HG02588 (cell line): Measurements from ENCODE around the gene TUBA3D.
"Not testable (repeated sequence)": the region's sequence is repeated elsewhere in the genome, so short reads cannot be mapped to it uniquely, and the experiment has no call there.

Source experiments
- ATAC-seq: cut with Tn5 transposase; IDR thresholded peaks from one replicate; pipeline ENCODE4 v1.9.1; 2021; ENCODE audit warnings: mild to moderate bottlenecking, moderate library complexity; ENCODE audit not compliant: unreplicated experiment

The TUBA3D gene

GRCh38 chr2:131475831-131476230 is at the start of gene TUBA3D:
Gene TUBA3D, plus strand, starts transcription at chr2:131476119. Its CDS starts 81 bp downstream, at chr2:131476200.
- ATAC-seq = no peak

GRCh38 chr2:131426727-131427126 is 49.2 kb upstream of the TUBA3D start:
- no peak for ATAC-seq

DNA sequence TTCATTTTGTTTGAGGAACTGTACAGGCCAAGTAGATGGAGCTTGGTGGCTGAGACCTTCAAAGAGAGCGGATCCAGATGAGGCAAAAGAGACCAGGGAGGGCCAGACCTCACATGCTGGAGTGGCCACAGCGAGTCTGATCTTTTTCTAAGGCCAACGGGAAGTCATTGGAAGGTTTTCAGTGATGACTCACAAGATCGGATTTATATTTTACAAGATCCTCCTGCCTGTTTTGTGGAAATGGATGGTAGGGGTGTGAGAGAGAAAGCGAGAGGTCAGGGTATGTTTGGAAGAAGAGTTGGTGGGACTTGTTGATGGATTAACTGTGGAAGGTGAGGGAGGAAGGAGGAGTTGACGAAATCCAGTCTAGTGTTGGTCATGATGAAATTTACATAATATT is 44.6 kb upstream of the TUBA3D start:
- ATAC-seq = no peak

GRCh38 chr2:131440742-131441468 is 35.0 kb upstream of the TUBA3D start:
- not testable (repeated sequence) for ATAC-seq

GRCh38 chr2:131444736-131445514 is 31.0 kb upstream of the TUBA3D start:
- not testable (repeated sequence) for ATAC-seq

GRCh38 chr2:131445515-131445797 is 30.5 kb upstream of the TUBA3D start:
- not testable (repeated sequence) for ATAC-seq

DNA sequence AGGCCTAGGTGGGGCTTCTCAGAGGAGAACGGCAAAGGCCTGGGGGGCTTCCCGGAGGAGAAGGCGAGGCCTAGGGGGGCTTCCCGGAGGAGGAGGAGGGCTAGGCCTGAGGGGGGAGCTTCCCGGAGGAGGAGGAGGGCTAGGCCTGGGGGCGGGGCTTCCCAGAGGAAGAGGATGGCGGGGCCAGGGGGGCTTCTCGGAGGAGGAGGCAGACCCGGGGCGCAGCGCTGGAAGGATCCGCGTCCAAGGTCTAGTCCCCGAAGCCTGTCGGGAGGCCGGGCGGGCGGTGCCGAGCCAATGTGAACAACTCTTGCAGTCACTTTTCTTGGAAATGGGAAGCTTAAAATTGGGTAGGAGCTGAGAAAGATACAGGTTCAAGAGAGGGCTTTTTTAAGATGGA is 30.0 kb upstream of the TUBA3D start:
- no peak for ATAC-seq

DNA sequence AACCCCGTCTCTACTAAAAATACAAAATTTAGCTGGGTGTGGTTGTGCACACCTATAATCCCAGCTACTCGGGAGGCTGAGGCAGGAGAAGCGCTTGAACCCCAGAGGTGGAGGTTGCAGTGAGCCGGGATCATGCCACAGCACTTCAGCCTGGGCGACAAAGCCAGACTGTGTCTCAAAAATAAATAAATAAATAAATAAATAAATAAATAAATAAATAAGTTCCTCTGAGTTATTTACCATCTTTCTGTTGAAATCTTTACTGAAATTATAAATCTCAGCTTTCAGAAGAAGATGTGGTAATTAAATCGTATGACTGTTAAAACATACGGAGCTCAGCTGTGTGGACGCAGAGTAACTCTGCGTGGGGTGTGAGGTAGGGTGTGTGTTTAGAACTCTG is 27.9 kb upstream of the TUBA3D start:
- not testable (repeated sequence) for ATAC-seq

DNA sequence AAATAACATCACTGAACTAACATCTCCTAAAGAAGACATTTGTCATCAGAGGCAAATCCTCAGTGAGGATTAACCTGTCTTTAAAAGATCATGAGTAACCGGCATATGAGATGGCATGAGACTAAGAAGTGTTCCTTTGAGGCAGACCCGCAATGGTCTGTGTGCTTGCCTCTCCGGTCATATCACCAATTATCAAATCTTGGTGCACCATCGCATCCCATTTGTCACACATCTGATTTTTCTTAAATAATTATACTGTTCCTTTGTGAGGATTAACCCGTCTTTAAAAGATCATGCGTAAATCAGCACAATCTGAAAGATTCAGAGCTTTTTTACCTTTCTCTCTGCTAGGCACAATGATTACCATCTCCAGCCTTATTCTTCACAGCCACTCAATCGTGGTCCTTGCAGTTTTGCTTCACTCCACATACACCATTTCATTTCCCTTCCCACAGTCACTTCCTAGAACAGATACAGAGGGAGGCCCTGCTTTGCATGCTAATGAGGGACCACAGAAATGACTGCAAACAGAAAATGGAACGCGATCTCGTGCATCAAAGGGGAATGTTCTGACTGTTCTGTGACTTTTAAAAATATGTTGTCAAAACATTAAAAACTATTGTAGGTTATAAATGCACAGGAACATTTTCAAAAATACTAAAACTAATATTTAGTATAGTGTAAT is 24.5 kb upstream of the TUBA3D start:
- peak; percentile 85 for ATAC-seq

- ATAC-seq = not testable (repeated sequence)
Observed at GRCh38 chr2:131454914-131455313, 21.0 kb upstream of the TUBA3D start.

- not testable (repeated sequence) for ATAC-seq
Observed at GRCh38 chr2:131467722-131468121, 8.2 kb upstream of the TUBA3D start.

GRCh38 chr2:131470944-131471343 is 5.0 kb upstream of the TUBA3D start:
- ATAC-seq = not testable (repeated sequence)

- not testable (repeated sequence) for ATAC-seq
Observed at GRCh38 chr2:131471624-131472023, 4.3 kb upstream of the TUBA3D start.

DNA sequence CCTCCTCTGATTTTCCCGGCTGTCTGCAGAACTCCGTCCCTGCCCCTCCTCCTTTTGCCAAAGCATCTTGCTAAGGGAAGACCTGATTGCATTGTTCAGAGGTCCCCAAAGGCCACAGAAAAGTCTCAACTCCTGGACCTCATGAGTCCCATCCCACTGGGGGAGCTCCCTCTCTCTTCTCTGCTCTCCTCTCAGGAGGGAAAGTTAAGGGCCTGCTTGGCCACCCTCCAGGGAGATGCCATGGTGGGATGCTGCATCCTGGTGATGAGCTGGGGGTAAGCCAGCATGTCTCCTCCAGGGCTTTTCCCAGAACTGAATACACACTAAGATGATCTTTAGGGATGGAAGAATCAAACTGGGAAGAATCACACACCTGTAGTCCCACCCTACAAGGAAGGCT is 2.7 kb upstream of the TUBA3D start:
- ATAC-seq = not testable (repeated sequence)

DNA sequence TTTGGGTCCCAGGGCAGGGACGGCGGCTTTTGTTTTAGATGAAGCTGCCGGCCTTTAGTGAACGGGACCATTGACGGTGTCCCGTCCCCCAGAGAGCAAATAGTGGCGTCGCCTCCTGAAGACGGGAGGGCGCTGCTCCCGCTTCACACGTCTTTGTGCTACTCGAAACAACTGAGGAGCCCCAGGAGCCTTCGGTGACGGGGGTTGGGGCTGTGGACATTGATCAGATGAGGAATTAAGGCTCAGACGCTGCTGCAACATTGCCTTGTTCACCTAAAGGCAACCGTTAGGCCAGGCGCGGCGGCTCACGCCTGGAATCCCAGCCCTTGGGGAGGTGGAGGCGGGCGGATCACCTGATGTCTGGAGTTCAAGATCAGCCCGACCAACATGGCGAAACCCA is 444 bp downstream of the TUBA3D start:
- not testable (repeated sequence) for ATAC-seq

DNA sequence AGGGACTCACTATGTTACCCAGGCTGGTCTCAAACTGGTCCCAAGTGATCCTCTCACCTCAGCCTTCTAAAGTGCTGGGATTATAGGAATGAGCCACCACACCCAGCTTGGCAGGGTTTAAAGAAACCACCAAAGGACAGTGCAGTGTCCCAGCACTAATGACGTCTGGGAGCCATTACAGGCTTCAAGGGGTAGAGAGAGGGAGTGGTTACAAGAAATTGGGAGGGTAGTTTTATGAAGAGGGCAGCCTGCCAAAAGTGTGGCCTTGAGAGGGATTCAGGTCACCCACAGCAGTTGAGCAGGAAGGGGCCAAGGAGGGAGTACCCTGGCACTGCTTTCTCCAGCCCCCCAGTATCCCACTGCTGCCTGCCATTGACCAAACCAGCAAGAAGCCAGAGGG is 1.3 kb downstream of the TUBA3D start:
- ATAC-seq = not testable (repeated sequence)

- ATAC-seq = not testable (repeated sequence)
Observed at GRCh38 chr2:131478074-131478849, 2.3 kb downstream of the TUBA3D start.

- ATAC-seq = not testable (repeated sequence)
Observed at GRCh38 chr2:131478850-131479461, 3.0 kb downstream of the TUBA3D start.

DNA sequence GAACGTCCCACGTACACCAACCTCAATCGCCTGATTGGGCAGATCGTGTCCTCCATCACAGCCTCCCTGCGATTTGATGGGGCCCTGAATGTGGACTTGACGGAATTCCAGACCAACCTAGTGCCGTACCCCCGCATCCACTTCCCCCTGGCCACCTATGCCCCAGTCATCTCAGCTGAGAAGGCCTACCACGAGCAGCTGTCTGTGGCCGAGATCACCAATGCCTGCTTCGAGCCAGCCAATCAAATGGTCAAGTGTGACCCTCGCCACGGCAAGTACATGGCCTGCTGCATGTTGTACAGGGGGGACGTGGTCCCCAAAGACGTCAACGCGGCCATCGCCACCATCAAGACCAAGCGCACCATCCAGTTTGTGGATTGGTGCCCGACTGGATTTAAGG is 4.4 kb downstream of the TUBA3D start:
- not testable (repeated sequence) for ATAC-seq

- ATAC-seq = not testable (repeated sequence)
Observed at GRCh38 chr2:131482506-131483155, 6.7 kb downstream of the TUBA3D start.
